ENCODE results near the gene MYLK.

The MYLK gene

GRCh38 chr3:123776071-123776782 lies 107.9 kb downstream of the MYLK start:
- DNase-seq (ENCODE audit: low read depth in 4 of 4, low spot score in 1 of 4), result no peak

- no peak for DNase-seq (ENCODE audit: low read depth in 4 of 4, low spot score in 1 of 4)
Observed at GRCh38 chr3:123774474-123774873, 109.7 kb downstream of the MYLK start.

- no peak for DNase-seq (ENCODE audit: low read depth in 4 of 4, low spot score in 1 of 4)
Observed at GRCh38 chr3:123773681-123774431, 110.3 kb downstream of the MYLK start.

GRCh38 chr3:123769356-123769743 lies 114.8 kb downstream of the MYLK start:
- DNase-seq (ENCODE audit: low read depth in 4 of 4, low spot score in 1 of 4), result no peak

- DNase-seq (ENCODE audit: low read depth in 4 of 4, low spot score in 1 of 4), result no peak
Observed at GRCh38 chr3:123768480-123769355, 115.4 kb downstream of the MYLK start.

GRCh38 chr3:123767564-123768292 lies 116.4 kb downstream of the MYLK start:
- DNase-seq (ENCODE audit: low read depth in 4 of 4, low spot score in 1 of 4), result no peak

- DNase-seq (ENCODE audit: low read depth in 4 of 4, low spot score in 1 of 4), result no peak
Observed at GRCh38 chr3:123767009-123767372, 117.1 kb downstream of the MYLK start.

- no peak for DNase-seq (ENCODE audit: low read depth in 4 of 4, low spot score in 1 of 4)
Observed at GRCh38 chr3:123766193-123767008, 117.7 kb downstream of the MYLK start.

- no peak for DNase-seq (ENCODE audit: low read depth in 4 of 4, low spot score in 1 of 4)
Observed at GRCh38 chr3:123765475-123766128, 118.5 kb downstream of the MYLK start.

- DNase-seq (ENCODE audit: low read depth in 4 of 4, low spot score in 1 of 4), result no peak
Observed at GRCh38 chr3:123764647-123765046, 119.5 kb downstream of the MYLK start.

GRCh38 chr3:123762805-123763204 lies 121.3 kb downstream of the MYLK start:
- DNase-seq (ENCODE audit: low read depth in 4 of 4, low spot score in 1 of 4), result no peak

GRCh38 chr3:123760817-123761216 lies 123.3 kb downstream of the MYLK start:
- no peak for DNase-seq (ENCODE audit: low read depth in 4 of 4, low spot score in 1 of 4)

GRCh38 chr3:123759871-123760270 lies 124.3 kb downstream of the MYLK start:
- no peak for DNase-seq (ENCODE audit: low read depth in 4 of 4, low spot score in 1 of 4)

GRCh38 chr3:123759311-123759710 lies 124.8 kb downstream of the MYLK start:
- no peak for DNase-seq (ENCODE audit: low read depth in 4 of 4, low spot score in 1 of 4)

GRCh38 chr3:123758081-123758564 lies 126.0 kb downstream of the MYLK start:
- DNase-seq (ENCODE audit: low read depth in 4 of 4, low spot score in 1 of 4), result no peak

- DNase-seq (ENCODE audit: low read depth in 4 of 4, low spot score in 1 of 4), result no peak
Observed at GRCh38 chr3:123757281-123757940, 126.7 kb downstream of the MYLK start.

GRCh38 chr3:123755501-123755900 lies 128.6 kb downstream of the MYLK start:
- DNase-seq (ENCODE audit: low read depth in 4 of 4, low spot score in 1 of 4), result no peak

- no peak for DNase-seq (ENCODE audit: low read depth in 4 of 4, low spot score in 1 of 4)
Observed at GRCh38 chr3:123755085-123755484, 129.0 kb downstream of the MYLK start.

GRCh38 chr3:123753286-123753685 lies 130.8 kb downstream of the MYLK start:
- no peak for DNase-seq (ENCODE audit: low read depth in 4 of 4, low spot score in 1 of 4)

Data from stimulated activated CD4-positive, alpha-beta T cell treated with anti-CD3 and anti-CD28 coated beads, Interleukin-1b, Interleukin-23, amount 100 ng/mL, for 24 hours (primary cell).